Raji (cell line): ENCODE measurements around the gene OR2W3.

Experiments used
- POLR2A ChIP-seq: IDR thresholded peaks from 2 replicates; pipeline ENCODE4 v1.6.1; 2011; ENCODE audit warnings: low read depth, low read length, control low read depth; ENCODE audit not compliant: insufficient read depth

The OR2W3 gene

DNA sequence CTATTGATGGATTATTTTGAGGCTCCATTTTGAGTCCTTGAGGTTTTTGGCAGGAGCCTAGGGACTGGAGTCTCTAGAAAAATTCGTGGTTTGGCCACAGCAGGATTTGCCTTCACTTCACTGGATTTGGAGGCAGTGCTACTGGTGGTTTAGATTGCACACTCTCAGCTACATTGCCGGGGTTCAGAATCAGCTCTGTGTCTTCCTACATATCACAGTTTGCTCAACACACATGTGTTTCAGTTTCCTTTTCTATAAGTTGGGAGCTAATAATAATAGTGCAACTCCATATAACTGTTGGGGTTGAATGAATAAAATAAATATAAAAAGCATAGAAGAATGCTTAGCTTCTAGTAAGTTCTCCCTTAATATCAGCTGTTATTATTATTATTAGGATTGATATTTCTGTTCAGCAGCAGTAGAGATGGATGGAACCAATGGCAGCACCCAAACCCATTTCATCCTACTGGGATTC is at the start of gene OR2W3:
Gene OR2W3 (plus strand): TSS at position 425 of the 475 bp plus-strand sequence. CDS start 0 bp downstream, at position 425.
- no peak for TF ChIP-seq POLR2A

DNA sequence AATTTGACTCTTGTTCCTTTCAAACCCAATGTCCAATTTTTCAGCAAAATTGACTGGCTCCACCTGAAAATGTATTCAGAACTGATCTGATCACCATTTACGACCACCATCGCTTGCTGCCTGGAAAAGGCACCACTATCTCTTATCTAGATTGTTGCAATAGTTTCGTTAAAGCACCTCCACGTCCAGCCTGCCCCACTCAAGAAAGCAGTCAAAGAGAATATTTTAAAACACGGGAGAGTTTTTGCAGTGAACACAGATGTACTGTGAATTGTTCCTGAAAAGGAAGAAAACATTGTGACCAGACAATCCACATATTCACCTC is 49.7 kb upstream of the OR2W3 start:
- no peak for TF ChIP-seq POLR2A

DNA sequence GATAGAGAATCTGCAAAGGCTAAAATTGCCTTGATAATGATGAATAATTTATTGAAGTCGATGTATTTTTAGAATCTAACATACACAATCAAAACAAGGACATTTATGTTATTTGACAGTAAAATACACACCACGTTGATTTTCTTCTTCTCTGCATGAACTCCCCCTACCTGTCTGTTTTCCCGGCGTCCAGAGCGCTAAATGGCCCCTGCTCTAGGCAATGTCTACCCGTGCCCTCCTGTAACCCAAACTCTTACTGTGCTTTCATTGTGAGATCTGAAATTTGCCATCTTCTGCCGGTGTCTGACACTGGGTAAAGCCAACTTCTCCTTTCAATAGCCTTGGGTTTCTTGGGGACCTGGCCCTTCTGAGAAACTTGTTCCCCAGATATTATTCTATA is 47.0 kb upstream of the OR2W3 start:
- TF ChIP-seq POLR2A = no peak

DNA sequence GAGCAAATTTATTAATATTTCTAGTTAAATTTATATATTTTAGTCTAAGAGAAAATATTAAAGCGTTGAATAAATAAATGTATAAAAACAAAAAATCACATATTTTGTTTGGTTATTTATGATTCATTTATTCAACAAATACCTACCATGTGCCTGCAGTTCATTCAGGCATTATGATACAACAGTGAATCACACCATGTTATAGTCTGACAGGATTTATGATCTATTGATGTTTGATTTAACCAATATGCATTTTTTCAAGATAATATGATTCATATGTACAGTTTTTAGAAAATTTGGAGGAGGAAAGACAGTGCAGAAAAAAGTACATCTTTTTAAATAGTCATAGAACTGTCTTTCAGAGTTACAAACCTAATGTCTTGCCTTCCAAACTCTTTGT is 45.8 kb upstream of the OR2W3 start:
- TF ChIP-seq POLR2A = no peak

DNA sequence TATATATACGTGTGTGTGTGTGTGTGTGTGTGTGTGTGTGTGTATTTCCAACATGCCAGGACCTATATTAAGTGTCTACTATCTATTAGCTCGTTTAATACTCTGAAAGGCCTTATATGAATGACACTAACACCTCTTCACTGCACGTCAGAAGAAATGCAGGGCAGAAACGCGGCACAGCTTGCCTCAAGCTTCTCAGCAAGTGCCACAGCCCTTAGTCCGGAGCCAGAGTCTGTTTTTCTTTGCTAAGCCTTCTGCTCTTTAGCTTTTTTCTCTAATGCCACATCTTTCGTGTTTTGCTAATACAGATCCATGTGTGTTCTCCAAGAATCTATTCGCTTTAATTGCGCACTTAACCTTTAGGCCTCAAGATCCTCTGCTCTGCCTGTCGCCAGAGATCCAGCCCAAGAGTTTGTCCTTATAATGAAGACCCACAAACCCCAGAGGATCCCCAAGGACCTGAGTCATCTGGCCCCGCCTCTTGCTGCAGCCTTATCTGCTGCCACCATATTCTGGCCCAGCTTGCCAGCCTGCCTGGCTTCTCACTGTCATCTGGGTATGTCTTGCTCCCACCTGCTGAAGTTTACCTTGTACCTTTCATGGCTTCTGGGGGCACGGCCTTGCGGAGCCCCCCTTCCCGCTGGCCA is 40.4 kb upstream of the OR2W3 start:
- TF ChIP-seq POLR2A = no peak

DNA sequence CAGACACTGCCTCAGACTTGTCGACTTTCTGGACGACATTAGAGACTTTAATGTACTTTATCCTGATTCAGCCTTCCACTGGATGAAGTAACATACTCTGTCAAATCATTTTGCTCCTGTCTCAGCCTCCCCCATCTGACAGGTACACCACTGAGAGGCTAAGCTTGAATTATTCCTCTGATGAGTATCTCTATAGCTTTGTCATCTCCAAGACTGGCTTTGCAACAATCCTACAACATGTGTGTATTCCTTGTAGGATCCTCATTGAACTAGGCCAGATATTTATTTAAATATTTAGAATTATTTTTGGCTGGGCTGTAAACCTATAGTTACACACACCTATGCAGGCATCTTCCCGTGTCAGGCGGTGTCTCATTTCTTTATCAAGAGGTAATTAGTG is 39.5 kb upstream of the OR2W3 start:
- TF ChIP-seq POLR2A = no peak

DNA sequence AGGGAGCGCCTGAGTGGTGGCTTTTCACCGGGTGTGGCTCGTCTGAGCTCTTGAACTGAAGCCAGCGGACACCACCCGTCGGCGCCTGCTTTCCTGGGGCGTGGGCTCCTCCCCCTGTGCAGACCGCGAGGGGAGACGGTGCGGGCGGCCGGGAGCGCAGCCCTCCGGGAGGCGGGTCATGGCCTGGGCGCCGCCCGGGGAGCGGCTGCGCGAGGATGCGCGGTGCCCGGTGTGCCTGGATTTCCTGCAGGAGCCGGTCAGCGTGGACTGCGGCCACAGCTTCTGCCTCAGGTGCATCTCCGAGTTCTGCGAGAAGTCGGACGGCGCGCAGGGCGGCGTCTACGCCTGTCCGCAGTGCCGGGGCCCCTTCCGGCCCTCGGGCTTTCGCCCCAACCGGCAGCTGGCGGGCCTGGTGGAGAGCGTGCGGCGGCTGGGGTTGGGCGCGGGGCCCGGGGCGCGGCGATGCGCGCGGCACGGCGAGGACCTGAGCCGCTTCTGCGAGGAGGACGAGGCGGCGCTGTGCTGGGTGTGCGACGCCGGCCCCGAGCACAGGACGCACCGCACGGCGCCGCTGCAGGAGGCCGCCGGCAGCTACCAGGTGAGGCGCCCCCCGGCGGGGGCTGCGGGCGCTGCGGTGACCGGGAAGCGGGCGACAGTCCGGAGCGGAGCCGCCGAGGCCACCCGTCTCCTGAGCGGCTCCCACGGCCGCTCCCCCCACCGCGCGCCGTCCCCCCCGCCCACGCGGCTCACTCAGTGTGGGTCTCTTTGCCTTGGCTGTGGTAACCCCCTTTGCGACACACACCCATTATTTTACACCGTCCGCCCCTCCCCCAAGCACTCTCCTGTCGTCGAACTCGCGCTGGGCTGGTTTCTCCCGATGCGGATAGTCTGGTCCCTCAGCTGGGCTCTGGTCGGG is 38.1 kb upstream of the OR2W3 start, which contains the start of gene TRIM58:
Gene TRIM58 (plus strand): TSS at position 119 of the 916 bp plus-strand sequence. CDS start 60 bp downstream, at position 179.
- no peak for TF ChIP-seq POLR2A

DNA sequence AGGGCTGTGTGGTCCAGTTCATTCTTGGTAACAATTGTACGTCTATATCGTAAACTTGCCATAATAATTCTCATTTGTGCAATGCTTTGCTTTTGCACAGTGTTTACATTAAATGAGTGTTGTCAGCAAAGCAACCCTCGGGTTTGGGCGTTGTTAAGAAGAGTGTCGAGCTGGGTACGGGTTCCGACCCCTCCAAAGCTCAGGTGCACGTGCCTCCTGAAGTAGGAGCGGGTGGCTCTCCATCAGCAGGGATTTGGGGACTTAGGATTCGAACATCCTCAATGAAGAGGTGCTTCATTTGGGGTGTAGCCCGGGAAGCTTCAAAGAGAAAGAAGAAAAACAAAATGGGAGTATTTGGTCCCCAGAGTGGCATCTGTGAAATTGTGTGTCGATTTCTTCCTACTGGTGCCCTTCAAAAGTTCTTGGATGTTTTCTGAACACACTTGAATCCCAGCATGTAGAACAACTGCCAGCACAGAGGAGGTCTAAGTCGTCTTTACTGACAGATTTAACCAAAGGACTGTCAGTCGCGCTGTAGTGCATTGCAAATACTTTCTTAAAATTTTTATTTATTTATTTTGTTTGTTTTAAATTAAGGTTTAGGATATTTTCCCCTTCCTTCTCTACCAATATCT is 37.3 kb upstream of the OR2W3 start:
- no peak for TF ChIP-seq POLR2A

DNA sequence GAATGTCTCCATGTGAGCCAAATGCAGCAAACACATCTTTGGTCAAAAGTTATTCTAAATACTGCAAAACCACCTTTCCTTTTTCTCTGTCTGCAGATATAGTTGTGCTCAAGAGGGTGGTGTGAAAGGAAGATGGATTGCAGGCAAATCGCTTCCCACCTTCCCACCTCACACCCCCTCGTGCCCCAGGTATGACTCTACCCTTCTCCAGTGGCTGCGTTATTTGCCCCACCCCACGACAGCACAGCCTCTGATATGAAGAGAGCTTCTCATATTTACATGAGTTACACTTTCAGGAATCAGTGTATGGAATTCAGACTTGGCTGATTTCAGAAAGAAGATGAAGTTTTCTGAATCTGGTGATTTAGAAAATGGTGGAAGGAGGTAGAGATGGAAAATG is 32.6 kb upstream of the OR2W3 start:
- TF ChIP-seq POLR2A = no peak

DNA sequence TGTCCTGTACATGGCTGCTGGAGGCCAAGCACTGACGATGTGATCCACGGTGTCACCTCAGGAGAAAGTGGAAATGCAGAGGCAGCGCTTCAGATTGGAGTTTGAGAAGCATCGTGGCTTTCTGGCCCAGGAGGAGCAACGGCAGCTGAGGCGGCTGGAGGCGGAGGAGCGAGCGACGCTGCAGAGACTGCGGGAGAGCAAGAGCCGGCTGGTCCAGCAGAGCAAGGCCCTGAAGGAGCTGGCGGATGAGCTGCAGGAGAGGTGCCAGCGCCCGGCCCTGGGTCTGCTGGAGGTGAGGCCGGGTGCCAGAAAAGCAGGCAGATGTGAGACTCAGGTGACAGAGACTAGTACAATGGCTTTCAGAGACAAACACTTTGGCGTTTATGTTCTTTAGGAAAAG is 30.7 kb upstream of the OR2W3 start:
- no peak for TF ChIP-seq POLR2A

DNA sequence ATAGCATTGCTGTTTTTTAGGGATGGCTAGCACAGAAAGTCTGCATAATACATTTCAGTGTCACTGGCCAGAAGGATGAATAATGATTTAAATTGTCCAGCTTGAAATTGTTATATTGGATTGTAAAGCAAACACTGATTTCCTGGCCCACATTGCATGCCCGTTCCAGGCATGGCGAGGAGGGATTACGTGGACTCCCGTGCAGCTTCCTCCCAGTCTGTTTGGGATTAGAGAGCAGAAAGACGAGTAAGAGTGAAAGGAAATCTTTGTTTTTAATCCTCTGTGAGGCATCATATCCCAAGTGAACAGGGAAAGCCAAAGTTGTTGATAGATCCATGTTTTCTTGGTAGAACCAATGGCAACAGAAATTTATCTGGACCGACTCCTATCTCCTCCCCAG is 30.0 kb upstream of the OR2W3 start:
- no peak for TF ChIP-seq POLR2A

DNA sequence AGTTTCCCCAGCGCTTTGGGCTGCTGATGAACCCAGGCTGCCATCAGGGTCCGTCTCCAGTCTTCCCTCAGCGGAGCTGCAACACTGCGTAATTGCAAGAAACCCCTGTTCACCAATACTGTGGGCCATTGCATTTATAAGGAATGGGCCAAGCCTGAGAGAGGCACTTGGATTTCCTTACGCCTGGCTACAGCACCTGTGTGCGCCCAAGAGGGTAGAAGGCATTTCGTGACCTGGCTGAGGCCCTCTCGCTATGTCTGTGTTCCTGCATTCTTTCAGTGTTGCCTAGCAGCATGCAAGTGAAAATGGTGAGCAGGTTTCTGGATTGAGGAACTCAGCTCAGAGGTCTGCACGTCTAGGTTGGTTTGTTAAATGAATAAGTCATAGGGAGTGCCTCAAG is 12.0 kb upstream of the OR2W3 start:
- TF ChIP-seq POLR2A = no peak

DNA sequence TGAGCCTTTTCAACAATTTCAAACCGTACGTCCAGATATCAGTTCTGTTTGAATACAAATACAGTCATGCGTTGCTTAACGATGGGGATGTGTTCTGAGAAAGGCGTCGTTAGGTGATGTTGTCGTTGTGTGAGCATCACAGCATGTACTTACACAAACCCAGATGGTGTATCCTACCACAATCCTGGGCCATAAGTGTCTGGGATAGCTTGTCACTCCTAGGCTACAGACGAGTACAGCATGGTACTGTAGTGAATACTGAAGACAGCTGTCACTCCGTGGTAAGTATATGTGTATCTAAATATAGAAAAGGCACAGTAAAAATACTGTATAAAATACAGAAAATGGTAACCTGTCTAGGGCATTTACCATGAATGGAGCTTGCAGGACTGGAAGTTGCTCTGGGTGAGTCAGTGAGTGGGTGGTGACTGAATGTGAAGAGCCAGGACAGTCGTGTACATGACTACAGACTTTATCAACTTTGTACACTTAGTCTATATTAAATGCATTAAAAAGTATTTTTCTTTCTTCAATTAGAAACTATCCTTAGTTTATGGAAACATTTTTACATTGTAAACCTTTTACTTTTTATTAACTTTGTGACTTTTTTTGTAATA is 10.5 kb upstream of the OR2W3 start:
- TF ChIP-seq POLR2A = no peak

DNA sequence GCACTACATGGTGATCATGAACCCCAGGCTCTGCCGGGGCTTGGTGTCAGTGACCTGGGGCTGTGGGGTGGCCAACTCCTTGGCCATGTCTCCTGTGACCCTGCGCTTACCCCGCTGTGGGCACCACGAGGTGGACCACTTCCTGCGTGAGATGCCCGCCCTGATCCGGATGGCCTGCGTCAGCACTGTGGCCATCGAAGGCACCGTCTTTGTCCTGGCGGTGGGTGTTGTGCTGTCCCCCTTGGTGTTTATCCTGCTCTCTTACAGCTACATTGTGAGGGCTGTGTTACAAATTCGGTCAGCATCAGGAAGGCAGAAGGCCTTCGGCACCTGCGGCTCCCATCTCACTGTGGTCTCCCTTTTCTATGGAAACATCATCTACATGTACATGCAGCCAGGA is 589 bp downstream of the OR2W3 start:
- no peak for TF ChIP-seq POLR2A

DNA sequence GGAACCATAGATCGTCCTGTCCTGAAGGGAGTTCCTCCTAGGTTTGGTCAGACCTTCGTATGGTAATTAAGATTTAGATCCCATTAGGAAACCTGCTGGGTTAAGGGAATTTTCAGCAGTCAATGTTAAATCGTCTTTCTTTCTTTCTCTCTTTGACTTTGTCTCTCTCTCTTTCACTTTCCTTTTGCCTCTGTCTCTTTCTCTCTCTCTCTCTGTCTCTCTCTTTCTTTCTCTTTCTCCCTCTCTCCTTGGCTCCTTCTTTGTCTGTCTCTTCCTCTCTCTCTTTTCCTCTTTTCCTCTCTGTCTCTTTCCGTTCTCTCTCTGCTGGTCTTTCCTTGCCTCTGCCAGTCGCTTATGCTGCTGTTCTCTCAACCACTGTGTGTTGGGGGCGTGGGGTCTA is 8.7 kb downstream of the OR2W3 start:
- no peak for TF ChIP-seq POLR2A

DNA sequence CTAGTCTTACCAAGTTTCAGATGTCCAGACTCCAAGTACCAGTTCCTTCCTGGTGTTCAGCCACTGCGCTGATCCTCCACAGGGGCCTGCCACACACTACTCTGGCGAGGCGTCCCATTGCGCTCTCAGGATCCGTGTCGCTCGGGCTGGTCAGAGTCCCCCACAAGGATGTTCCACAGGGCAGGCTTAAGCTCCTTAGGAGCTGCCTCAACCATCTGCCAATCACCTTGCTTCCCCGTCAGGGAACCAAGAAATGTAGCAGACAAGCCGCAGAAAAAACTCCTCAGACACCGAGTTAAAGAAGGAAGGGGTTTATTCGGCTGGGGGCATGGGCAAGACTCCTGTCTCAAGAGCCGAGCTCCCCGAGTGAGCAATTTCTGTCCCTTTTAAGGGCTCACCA is 9.8 kb downstream of the OR2W3 start:
- TF ChIP-seq POLR2A = no peak

DNA sequence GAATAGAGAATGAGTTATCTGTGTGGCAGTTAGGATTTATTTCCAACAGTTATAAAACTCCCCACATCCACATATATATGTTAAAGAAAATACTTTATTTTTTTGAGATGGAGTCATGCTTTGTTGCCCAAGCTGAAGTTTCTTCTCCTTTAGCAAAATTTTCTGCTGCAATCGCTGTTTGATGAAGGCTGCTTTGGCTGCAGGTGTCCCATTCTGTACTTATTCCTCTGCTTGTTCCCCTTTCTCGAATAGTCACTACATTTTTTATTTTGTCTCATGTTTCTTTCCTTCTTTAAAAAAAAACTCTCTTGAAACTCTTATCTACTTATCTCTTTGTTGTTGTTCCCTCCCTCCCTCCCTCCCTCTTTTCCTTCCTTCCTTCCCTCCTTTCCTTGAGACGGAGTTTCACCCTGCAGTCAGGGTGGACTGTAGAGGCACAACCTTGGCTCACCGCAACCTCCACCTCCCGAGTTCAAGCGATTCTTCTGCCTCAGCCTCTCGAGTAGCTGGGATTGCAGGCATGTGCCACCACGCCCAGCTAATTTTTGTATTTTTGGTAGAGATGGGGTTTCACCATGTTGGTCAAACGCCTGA is 10.6 kb downstream of the OR2W3 start:
- TF ChIP-seq POLR2A = no peak
